Stomach (tissue), 4 donors: ENCODE results near the gene RSPH9.

ENCODE experiments used
- CTCF ChIP-seq, 7 experiments: fragments of 450-650 bp in 4 of 7; fragments of 200-600 bp in 3 of 7; sonication (generic) in 3 of 7; IDR thresholded peaks; one replicate each; pipeline ENCODE4 v1.5.1; 2016 to 2019; ENCODE audit warnings: antibody characterized with exemption in 7 of 7, control low read depth in 2 of 7, mild to moderate bottlenecking in 1 of 7
- EP300 ChIP-seq: sonication (generic); formaldehyde crosslinking; IDR thresholded peaks from one replicate; pipeline ENCODE4 v1.6.1; 2017; ENCODE audit warnings: antibody characterized with exemption
- POLR2A ChIP-seq, 4 donors: fragments of 450-650 bp; IDR thresholded peaks; one replicate each; pipeline ENCODE4 v1.6.1; 2016; ENCODE audit warnings: antibody characterized with exemption in 4 of 4, control low read depth in 2 of 4, mild to moderate bottlenecking in 1 of 4, moderate library complexity in 1 of 4

GRCh38 chr6:43682724-43683429 is 38.0 kb downstream of the RSPH9 start:
- TF ChIP-seq CTCF (IDR thresholded peaks at IDR 0.05) (no peak), POLR2A (IDR thresholded peaks at IDR 0.05) (no peak), EP300 (no peak)
